Keratinocyte (primary cell): ENCODE results near the gene DGLUCY. TPM values are rescaled to one million over a fixed set of nuclear protein-coding genes. Genes with fewer than 3 reads are reported as not detected.

Experiments
- DNase-seq: peaks from one replicate; pipeline ENCODE4 v3.0.0-alpha.2; 2011; ENCODE audit warnings: low read depth, missing footprints, low spot score
- FAIRE-seq: peaks from 2 replicates; lab custom pipeline; 2011; peaks lifted over from hg19 to GRCh38; lab: Jason Lieb, UNC
- H2AFZ ChIP-seq: 2 replicates; pipeline ENCODE4 v1.6.0; 2012; ENCODE audit warnings: low read length, control low read depth, inconsistent platforms; ENCODE audit not compliant: control insufficient read depth
- H3K27ac ChIP-seq: 2 replicates; pipeline ENCODE4 v1.5.1; 2011; ENCODE audit warnings: low read length; ENCODE audit not compliant: control insufficient read depth, insufficient read depth
- H3K27me3 ChIP-seq: 3 replicates; pipeline ENCODE4 v1.6.0; 2011; ENCODE audit warnings: low read length; ENCODE audit not compliant: control insufficient read depth, insufficient read depth; ENCODE audit errors: extremely low read depth
- H3K36me3 ChIP-seq, 2 experiments: 2 replicates in 1 of 2; 3 replicates in 1 of 2; pipeline ENCODE4 v1.5.1; 2011; ENCODE audit warnings: low read length in 2 of 2, mild to moderate bottlenecking in 1 of 2; ENCODE audit not compliant: control insufficient read depth in 2 of 2, insufficient read depth in 2 of 2; ENCODE audit errors: extremely low read depth in 1 of 2
- H3K4me1 ChIP-seq: 3 replicates; pipeline ENCODE4 v1.5.1; 2011; ENCODE audit warnings: low read length; ENCODE audit not compliant: control insufficient read depth, insufficient read depth; ENCODE audit errors: extremely low read depth
- H3K4me2 ChIP-seq: 3 replicates; pipeline ENCODE4 v1.6.0; 2011; ENCODE audit warnings: low read depth, low read length; ENCODE audit not compliant: control insufficient read depth, insufficient read depth; ENCODE audit errors: extremely low read depth
- H3K4me3 ChIP-seq, 3 experiments: fragments of 200-600 bp in 1 of 3; sonication (generic) in 1 of 3; 2 replicates in 2 of 3; 3 replicates in 1 of 3; pipeline ENCODE4 v1.5.1; 2011 to 2016; ENCODE audit warnings: low read length in 3 of 3, mild to moderate bottlenecking in 3 of 3, control low read depth in 2 of 3, inconsistent platforms in 1 of 3, low read depth in 1 of 3, mixed read lengths in 1 of 3, mixed run types in 1 of 3, moderate library complexity in 1 of 3; ENCODE audit not compliant: control insufficient read depth in 2 of 3, insufficient read depth in 2 of 3; ENCODE audit errors: extremely low read depth in 1 of 3
- H3K79me2 ChIP-seq: 2 replicates; pipeline ENCODE4 v1.6.0; 2012; ENCODE audit warnings: low read length; ENCODE audit not compliant: control insufficient read depth, insufficient read depth
- H3K9ac ChIP-seq: 3 replicates; pipeline ENCODE4 v1.6.0; 2011; ENCODE audit warnings: low read length; ENCODE audit not compliant: control insufficient read depth, insufficient read depth; ENCODE audit errors: extremely low read depth
- H3K9me1 ChIP-seq: 3 replicates; pipeline ENCODE4 v1.6.0; 2011; ENCODE audit warnings: low read length; ENCODE audit not compliant: control insufficient read depth, insufficient read depth; ENCODE audit errors: extremely low read depth
- H3K9me3 ChIP-seq: 2 replicates; pipeline ENCODE4 v1.5.1; 2012; ENCODE audit warnings: low read depth, low read length; ENCODE audit not compliant: control insufficient read depth
- H4K20me1 ChIP-seq: 3 replicates; pipeline ENCODE4 v1.6.0; 2011; ENCODE audit warnings: low read length; ENCODE audit not compliant: control insufficient read depth, insufficient read depth; ENCODE audit errors: extremely low read depth
- EZH2 ChIP-seq: IDR thresholded peaks from one replicate; pipeline ENCODE4 v1.6.1; 2012; ENCODE audit warnings: inconsistent platforms, mild to moderate bottlenecking, low read length, moderate library complexity
- dilution Hi-C: fragments of 300-500 bp; cut with MboI; formaldehyde crosslinking; loops from one replicate; pipeline ENCODE4 v1.7.0; 2020; ENCODE audit warnings: low sequenced_read_pairs; ENCODE audit not compliant: extremely low pct_ligation_motif_present
- polyA plus RNA-seq, 5 experiments: library from polyadenylated mRNA; depleted of rRNA in 3 of 5; stranded (reverse) in 3 of 5; stranded (forward) in 1 of 5; unstranded in 1 of 5; fragments of >200 nt; gene quantifications; 1 replicate in 1 of 5; 2 replicates in 3 of 5; 3 replicates in 1 of 5; pipeline versions ENCODE4 v1.2.1 to v1.2.3, GENCODE V29; 2011 to 2012; ENCODE audit warnings: missing spikeins in 2 of 5, low read depth in 1 of 5, low replicate concordance in 1 of 5
- small RNA-seq, 3 experiments: library from RNA; depleted of rRNA; stranded (forward); fragments of <200 nt; gene quantifications; one replicate each; pipeline ENCODE3, GENCODE V24; 2012; ENCODE audit warnings: low read depth in 3 of 3, low replicate concordance in 1 of 3; ENCODE audit not compliant: insufficient read length in 3 of 3
- TF ChIP-seq, protein P1 (sequence below), 3 experiments: IDR thresholded peaks in 1 of 3; conservative IDR thresholded peaks in 1 of 3; optimal IDR thresholded peaks in 1 of 3; 2 replicates in 2 of 3; 3 replicates in 1 of 3; pipeline versions ENCODE3 to v1.5.1; 2011; ENCODE audit warnings: low read length in 3 of 3, mild to moderate bottlenecking in 3 of 3, moderate library complexity in 2 of 3, control low read depth in 1 of 3, inconsistent platforms in 1 of 3; ENCODE audit not compliant: insufficient read depth in 2 of 3; ENCODE audit errors: extremely low read depth in 1 of 3

The DGLUCY gene
- polyA plus RNA-seq, 1 donor (not counting 4 experiments of a cell fraction or from before 2014, with no cell fraction given), result 19.4 TPM

DNA sequence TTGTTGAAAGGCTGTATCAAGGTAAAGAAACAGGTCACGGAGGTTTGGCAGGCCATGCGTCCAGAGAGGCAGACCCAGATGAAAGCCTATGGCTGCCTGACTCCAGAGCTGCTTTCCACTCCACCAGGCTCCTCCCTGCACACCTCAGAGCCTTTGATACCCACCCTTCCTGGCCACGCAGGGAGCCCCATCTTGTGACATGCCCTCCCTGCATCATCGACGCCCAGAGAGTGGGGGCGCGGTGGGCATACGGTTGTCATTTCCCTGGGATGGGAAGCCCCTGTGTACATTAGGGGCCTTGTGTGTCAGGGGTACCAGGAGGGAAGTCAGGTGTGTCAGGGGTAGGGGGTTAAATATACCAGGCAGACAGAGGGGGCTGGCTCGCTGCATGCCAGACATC lies 160.9 kb downstream of the DGLUCY start:
- no peaks in the 10 kb centered on the region for H4K20me1 ChIP-seq
- TF ChIP-seq, protein P1, sequence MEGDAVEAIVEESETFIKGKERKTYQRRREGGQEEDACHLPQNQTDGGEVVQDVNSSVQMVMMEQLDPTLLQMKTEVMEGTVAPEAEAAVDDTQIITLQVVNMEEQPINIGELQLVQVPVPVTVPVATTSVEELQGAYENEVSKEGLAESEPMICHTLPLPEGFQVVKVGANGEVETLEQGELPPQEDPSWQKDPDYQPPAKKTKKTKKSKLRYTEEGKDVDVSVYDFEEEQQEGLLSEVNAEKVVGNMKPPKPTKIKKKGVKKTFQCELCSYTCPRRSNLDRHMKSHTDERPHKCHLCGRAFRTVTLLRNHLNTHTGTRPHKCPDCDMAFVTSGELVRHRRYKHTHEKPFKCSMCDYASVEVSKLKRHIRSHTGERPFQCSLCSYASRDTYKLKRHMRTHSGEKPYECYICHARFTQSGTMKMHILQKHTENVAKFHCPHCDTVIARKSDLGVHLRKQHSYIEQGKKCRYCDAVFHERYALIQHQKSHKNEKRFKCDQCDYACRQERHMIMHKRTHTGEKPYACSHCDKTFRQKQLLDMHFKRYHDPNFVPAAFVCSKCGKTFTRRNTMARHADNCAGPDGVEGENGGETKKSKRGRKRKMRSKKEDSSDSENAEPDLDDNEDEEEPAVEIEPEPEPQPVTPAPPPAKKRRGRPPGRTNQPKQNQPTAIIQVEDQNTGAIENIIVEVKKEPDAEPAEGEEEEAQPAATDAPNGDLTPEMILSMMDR (optimal IDR thresholded peaks at IDR 0.05 in 1 of 3, IDR thresholded peaks at IDR 0.05 in 1 of 3, conservative IDR thresholded peaks at IDR 0.05 in 1 of 3; ENCODE audit: extremely low read depth in 1 of 3, insufficient read depth in 2 of 3, low read length in 3 of 3), result no peak
- TF ChIP-seq EZH2, result no peak
- no peaks in the 10 kb centered on the region for H3K79me2 ChIP-seq
- no peaks in the 10 kb centered on the region for H3K27me3 ChIP-seq
- no peak for FAIRE-seq
- dilution Hi-C loops, result loop anchor here (25.0 kb wide), 2 partner anchors 112 to 362 kb away; no protein-coding TSS in a partner anchor
- no peaks in the 10 kb centered on the region for H3K9me1 ChIP-seq
- H3K4me2 ChIP-seq, result no peak overlapping the region
- no peaks in the 10 kb centered on the region for H3K36me3 ChIP-seq
- no peak overlapping the region for H3K27ac ChIP-seq
- no peak overlapping the region for H3K4me3 ChIP-seq
- H3K9me3 ChIP-seq, result no peaks in the 10 kb centered on the region
- peaks cover 15% of the 10 kb centered on the region for H3K4me1 ChIP-seq
- no peak for DNase-seq
- no peak overlapping the region for H2AFZ ChIP-seq
- H3K9ac ChIP-seq, result no peak overlapping the region

Small RNAs within 50 kb of the gene (small RNA-seq; reads per million reads assigned to genes)
- 0 to 1.0 (median 0) reads per million in 3 experiments for gene RNU7-30P
- gene SNORA11B, result 0 to 25.7 (median 4.8) reads per million in 3 experiments

Other genes with a start within 250 kb of the DGLUCY start
- gene RPS6KA5, start 53.4 kb upstream of the DGLUCY start, polyA plus RNA-seq, result 1.4 to 2.9 TPM (median 2.6 TPM) in 3 replicates
- 1.2 to 5.7 TPM (median 2.3 TPM) in 3 replicates for gene GPR68, start 130.6 kb downstream of the DGLUCY start, polyA plus RNA-seq